ENCODE data around the gene CYB5B.

CYB5B gene

DNA sequence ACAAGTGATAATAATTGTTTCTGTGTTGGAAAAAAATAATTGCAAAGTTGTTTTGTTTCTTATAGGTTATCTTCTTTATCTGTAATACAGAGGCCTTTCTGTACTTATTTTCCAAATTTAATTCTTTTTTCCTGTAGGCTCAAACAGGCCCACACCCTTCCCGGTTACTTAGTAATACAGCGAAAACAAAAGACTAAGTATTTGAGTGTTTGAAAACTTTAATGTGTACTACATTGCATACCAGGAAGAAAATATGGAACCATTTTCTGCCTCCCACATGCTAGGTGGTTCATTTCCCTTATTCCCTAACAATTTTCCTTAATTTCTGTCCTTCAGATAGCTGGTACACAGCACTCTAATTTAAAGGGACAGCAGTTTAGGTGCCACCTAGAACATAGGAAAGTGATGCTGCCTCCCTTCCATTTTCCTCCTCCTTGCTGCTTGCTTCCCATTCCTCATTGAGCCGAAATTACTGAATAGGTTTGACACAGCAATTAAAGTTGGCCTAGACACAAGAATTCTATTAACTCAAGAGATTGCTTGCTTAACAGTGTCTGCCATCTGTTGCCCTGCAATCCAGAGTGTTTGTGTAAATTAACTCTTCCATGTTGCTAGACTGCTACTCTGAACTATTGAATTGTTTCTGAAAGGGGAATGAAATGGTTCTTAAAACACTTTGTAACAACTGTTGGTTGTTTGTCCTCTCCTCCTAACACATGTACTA is 24.2 kb downstream of the CYB5B start:
- FAIRE-seq (no peak), DNase-seq (ENCODE audit: insufficient read length, low spot score) (no peak)
- TF ChIP-seq, protein P1, sequence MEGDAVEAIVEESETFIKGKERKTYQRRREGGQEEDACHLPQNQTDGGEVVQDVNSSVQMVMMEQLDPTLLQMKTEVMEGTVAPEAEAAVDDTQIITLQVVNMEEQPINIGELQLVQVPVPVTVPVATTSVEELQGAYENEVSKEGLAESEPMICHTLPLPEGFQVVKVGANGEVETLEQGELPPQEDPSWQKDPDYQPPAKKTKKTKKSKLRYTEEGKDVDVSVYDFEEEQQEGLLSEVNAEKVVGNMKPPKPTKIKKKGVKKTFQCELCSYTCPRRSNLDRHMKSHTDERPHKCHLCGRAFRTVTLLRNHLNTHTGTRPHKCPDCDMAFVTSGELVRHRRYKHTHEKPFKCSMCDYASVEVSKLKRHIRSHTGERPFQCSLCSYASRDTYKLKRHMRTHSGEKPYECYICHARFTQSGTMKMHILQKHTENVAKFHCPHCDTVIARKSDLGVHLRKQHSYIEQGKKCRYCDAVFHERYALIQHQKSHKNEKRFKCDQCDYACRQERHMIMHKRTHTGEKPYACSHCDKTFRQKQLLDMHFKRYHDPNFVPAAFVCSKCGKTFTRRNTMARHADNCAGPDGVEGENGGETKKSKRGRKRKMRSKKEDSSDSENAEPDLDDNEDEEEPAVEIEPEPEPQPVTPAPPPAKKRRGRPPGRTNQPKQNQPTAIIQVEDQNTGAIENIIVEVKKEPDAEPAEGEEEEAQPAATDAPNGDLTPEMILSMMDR (IDR thresholded peaks at IDR 0.05; ENCODE audit: insufficient read depth, missing control alignments) = no peak

DNA sequence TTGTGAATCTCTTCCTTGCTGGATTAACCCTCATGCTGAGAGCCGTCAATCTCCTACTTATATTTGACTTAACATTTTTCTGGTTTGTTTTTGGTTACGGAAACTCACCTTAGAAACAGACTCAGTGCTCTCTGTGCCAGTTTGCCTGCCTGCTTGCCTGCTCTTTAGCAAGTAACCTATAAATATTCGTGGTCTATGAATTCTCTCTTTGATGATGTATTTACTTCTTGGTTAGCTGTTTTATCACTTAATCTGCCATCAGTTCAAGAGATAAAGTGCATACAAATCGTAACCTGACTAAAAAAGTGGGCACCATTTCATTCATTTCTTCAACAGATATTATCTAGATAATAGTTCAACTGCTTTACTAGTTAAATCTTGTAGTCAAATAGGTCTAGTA is 26.7 kb downstream of the CYB5B start:
- FAIRE-seq = no peak
- TF ChIP-seq, protein P1 (IDR thresholded peaks at IDR 0.05; ENCODE audit: insufficient read depth, missing control alignments) = no peak
- no peak for DNase-seq (ENCODE audit: insufficient read length, low spot score)

DNA sequence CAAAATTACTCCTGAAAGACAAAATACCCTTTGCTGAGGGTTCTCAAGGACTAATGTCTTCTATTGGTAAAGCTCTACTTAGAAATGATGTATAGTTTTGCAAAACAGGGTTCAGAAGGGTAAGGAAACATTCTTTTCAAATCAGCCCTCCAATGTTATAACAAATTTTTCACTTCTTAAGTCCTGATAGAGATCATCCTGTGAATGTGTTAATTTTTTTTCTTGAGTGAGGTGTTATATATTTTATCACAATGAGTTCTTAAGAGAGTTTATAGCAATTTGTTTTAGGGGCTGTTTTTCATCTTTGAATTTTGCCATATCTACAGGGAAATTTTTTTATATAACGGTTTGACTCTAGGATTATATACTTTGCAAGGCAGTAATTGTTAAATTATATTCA is 29.5 kb downstream of the CYB5B start:
- no peak for DNase-seq (ENCODE audit: insufficient read length, low spot score)
- no peak for FAIRE-seq
- TF ChIP-seq, protein P1 (IDR thresholded peaks at IDR 0.05; ENCODE audit: insufficient read depth, missing control alignments) = no peak

DNA sequence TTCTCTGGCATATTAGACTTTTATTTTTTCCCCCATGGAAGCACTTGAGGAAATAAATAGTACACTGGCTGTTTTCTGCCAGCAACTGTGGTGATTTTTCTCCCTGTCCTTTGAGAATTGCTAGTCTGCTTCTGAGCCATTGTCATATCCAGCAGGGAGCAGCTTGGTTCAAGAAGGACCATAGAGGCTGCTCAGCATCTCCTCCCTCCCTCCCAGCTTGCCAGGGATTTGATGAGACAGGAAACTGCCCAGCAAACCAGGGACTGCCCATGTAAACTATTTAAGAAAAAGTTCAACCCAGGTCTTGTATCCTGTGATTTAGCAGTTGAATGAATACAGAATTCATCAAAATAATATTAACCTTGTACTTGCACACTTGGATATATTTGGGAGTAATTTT is 39.5 kb downstream of the CYB5B start:
- FAIRE-seq (no peak), DNase-seq (ENCODE audit: insufficient read length, low spot score) (no peak)
- TF ChIP-seq, protein P1 (IDR thresholded peaks at IDR 0.05; ENCODE audit: insufficient read depth, missing control alignments) = no peak

DNA sequence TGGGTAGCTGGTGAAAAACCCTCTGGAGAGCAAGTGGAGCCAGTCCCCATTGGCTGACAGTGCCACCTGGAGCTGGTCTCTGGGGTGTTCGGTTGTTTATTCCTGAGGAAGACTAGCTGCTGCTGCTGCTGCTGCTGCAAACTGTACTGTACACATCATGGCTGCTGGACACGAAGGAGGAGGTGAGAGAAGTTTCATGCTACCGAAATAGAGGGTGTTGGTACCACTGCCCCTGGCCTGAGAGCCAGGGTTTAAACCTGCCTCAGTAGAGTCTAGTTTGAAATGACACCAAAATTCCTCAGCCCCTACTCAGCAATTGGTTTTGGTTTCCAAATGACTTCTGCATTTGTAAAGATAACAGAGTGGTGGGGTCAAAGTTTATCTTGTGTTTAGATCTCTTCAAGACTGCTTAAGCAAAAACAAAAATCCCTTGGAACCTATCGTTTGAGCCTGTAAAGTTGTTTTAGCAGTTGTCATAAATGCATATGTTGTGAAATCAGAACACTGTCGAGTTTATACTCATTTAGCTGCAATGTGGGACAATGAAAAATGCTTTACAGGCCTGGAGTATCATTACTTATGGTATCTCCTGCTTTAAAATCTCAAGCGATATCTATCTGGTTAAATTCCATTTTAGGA is 40.8 kb downstream of the CYB5B start:
- DNase-seq (ENCODE audit: insufficient read length, low spot score) (no peak), FAIRE-seq (no peak)
- TF ChIP-seq, protein P1 (IDR thresholded peaks at IDR 0.05; ENCODE audit: insufficient read depth, missing control alignments) = peak; percentile 12

DNA sequence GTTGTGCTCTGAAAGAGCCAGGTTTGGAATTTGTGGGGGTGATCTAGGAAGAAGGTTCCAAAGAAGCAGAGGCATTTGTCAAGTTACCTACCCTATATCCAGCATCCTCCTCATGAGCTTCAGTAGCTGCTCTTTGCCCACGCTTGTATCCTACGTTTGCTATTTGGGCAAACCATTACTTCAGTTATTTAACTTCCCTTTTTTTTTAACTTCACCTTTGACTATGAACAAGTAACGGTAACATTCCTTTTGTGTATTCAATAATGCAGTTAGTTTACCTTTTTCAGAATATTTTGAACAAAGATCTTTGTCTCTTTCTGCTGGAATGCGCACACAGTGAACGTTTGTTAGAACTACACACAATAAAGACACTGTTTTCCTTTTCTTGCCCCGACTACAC is 41.5 kb downstream of the CYB5B start:
- FAIRE-seq (no peak), DNase-seq (ENCODE audit: insufficient read length, low spot score) (no peak)
- TF ChIP-seq, protein P1 (IDR thresholded peaks at IDR 0.05; ENCODE audit: insufficient read depth, missing control alignments) = no peak

DNA sequence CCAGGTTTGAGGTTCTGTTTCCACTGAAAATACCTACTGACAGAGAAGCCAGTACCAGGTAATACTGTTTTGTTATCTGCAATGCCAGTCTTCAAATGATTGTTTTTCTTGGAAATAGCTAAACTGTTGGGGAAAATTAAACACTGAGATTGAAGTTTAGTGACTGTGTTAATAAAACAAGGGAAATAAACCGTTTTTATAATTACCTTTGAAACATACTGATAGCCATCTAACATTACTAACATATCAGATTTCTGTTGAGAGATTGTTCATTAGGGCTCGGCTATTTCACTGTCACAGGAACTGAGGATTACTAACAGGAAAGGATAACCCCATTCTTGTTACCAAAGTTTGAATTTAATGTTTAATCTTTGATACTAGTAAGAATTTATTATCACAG is 42.1 kb downstream of the CYB5B start:
- TF ChIP-seq, protein P1 (IDR thresholded peaks at IDR 0.05; ENCODE audit: insufficient read depth, missing control alignments) = no peak
- no peak for DNase-seq (ENCODE audit: insufficient read length, low spot score)
- no peak for FAIRE-seq
